ENCODE data around the gene ARID3A.
"Not testable (repeated sequence)": the region's sequence is repeated elsewhere in the genome, so short reads cannot be mapped to it uniquely, and the experiment has no call there.

ARID3A gene

GRCh38 chr19:1023883-1024188 is 98.0 kb downstream of the ARID3A start:
- DNase-seq (ENCODE audit: extremely low spot score, insufficient read length, low read depth); FAIRE-seq: not testable (repeated sequence)

DNA sequence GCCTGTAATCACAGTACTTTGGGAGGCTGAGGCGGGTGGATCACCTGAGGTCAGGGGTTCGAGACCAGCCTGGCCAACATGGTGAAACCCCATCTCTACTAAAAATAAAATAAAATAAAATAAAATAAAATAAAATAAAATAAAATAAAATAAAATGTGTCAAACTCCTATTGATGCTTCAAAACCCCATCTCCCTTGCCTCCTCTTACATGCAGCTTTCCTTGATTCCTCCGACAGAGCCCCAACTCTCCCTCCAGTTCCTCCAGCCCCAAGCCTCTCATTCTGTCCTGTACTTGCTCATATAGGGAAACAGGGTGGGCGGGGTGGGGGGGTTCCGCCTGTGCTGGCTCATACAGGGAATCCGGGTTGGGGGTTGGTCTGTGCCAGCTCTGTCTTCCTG is 99.2 kb downstream of the ARID3A start:
- not testable (repeated sequence) for DNase-seq (ENCODE audit: extremely low spot score, insufficient read length, low read depth); FAIRE-seq
